Thyroid gland (tissue), 4 donors: ENCODE measurements around the gene HS6ST2. TPM values are rescaled to one million over a fixed set of nuclear protein-coding genes. Genes with fewer than 3 reads are reported as not detected.

ENCODE experiments used
- DNase-seq, 2 donors: peaks; one replicate each; pipeline ENCODE4 v3.0.0-alpha.2; 2019
- H3K27ac ChIP-seq, 3 donors: fragments of 200-600 bp; sonication (generic); 1 replicate in 2 of 3; 2 replicates in 1 of 3; pipeline ENCODE4 v1.5.1; 2016 to 2019; ENCODE audit warnings: mild to moderate bottlenecking in 1 of 3, moderate library complexity in 1 of 3
- H3K27me3 ChIP-seq: fragments of 200-600 bp; sonication (generic); one replicate; pipeline ENCODE4 v1.5.1; 2019
- H3K36me3 ChIP-seq, 2 donors: fragments of 200-600 bp; sonication (generic); one replicate each; pipeline ENCODE4 v1.5.1; 2016 to 2019
- H3K4me1 ChIP-seq, 2 donors: fragments of 200-600 bp; sonication (generic); one replicate each; pipeline ENCODE4 v1.5.1; 2017 to 2019
- H3K4me3 ChIP-seq, 3 donors: fragments of 200-600 bp; sonication (generic); replicated peaks in 1 of 3; 1 replicate in 2 of 3; 2 replicates in 1 of 3; pipeline ENCODE4 v1.5.1; 2016; ENCODE audit warnings: mild to moderate bottlenecking in 1 of 3
- H3K9me3 ChIP-seq: fragments of 200-600 bp; sonication (generic); one replicate; pipeline ENCODE4 v1.5.1; 2017
- CTCF ChIP-seq, 6 experiments: fragments of 200-600 bp in 3 of 6; fragments of 450-650 bp in 3 of 6; sonication (generic) in 3 of 6; IDR thresholded peaks; one replicate each; pipeline ENCODE4 v1.5.1; 2016 to 2019; ENCODE audit warnings: antibody characterized with exemption in 6 of 6, mild to moderate bottlenecking in 2 of 6, inconsistent platforms in 1 of 6, moderate library complexity in 1 of 6
- POLR2A ChIP-seq, 2 donors: fragments of 450-650 bp; IDR thresholded peaks; one replicate each; pipeline ENCODE4 v1.6.1; 2017; ENCODE audit warnings: antibody characterized with exemption in 2 of 2, mild to moderate bottlenecking in 2 of 2, moderate library complexity in 1 of 2
- WGBS, 2 donors: methylation state at CpG; one replicate each; pipeline ENCODE4 v1.1.5; 2017; 5-methylcytosine and 5-hydroxymethylcytosine counted together
- intact Hi-C: fragments of 100-400 bp; cut with DNase I; formaldehyde crosslinking; loops from one replicate; pipeline ENCODE4 v1.15.1; 2023
- total RNA-seq, 4 donors: library from RNA; depleted of rRNA; stranded (reverse); fragments of >200 nt; gene quantifications; one replicate each; pipeline ENCODE4 v1.2.3, GENCODE V29; 2016

The HS6ST2 gene
- total RNA-seq, 4 donors from 2014 or later = 0.11 to 0.78 (median 0.38) TPM; not detected in 1

DNA sequence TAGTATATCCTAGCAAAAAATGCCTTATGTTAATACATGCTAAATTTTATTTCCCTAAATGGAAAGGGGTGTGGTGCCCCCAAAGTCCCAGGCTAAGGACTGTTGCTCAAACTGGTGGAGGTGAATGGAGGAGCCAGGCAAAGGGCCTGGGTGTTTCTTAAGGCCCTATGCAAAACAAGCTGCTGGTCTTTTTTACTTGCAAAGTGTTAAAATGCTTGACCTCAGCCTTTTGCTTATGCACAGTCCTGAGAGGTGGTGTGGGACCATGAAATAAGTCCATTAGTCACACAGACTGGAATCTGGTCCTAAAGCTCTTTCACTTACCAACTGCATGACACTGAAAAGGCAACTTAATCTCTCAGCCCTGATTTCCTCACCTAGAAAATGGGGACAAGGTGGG is 246.1 kb downstream of the HS6ST2 start:
- no peak for DNase-seq
- H3K36me3 ChIP-seq = no peaks in the 10 kb centered on the region
- H3K27me3 ChIP-seq = no peaks in the 10 kb centered on the region
- H3K27ac ChIP-seq = no peak overlapping the region
- TF ChIP-seq POLR2A (IDR thresholded peaks at IDR 0.05) (no peak), CTCF (IDR thresholded peaks at IDR 0.05) (no peak)
- no peak overlapping the region for H3K4me3 ChIP-seq
- intact Hi-C loops = no loop called here
- H3K9me3 ChIP-seq = no peaks in the 10 kb centered on the region
- H3K4me1 ChIP-seq = no peaks in the 10 kb centered on the region

DNA sequence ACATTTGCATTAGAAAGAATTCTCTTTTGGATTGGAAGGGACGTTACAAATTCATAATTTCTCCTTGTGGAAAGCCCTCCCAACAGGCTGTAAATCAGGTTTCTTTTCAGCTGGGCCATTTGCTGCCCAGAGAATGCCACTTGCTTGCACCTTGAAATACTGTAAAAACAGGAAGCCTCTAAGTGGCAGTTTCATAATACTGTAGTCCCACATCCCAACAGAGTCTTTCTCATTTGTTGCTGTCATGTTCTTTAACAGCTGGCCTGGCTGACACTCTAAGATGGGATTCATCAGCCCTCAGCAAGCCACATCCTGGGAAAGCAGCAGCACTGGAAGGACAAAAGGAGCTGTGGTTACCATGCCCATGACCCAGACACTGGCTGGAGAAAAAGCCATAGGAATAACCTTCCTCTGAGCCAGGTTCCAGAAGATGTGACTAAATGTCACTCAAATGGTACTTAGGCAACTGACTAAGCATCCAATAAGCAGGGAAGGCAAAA is 247.7 kb downstream of the HS6ST2 start:
- no peaks in the 10 kb centered on the region for H3K4me1 ChIP-seq
- no peaks in the 10 kb centered on the region for H3K36me3 ChIP-seq
- no peak overlapping the region for H3K4me3 ChIP-seq
- 29 to 50% methylated on average over 1 of the region's 1 CpG for WGBS, 2 donors
- no peak for TF ChIP-seq CTCF (IDR thresholded peaks at IDR 0.05)
- TF ChIP-seq POLR2A (IDR thresholded peaks at IDR 0.05) = no peak
- DNase-seq = no peak
- no peak overlapping the region for H3K27ac ChIP-seq
- H3K27me3 ChIP-seq = no peaks in the 10 kb centered on the region
- intact Hi-C loops = no loop called here
- H3K9me3 ChIP-seq = no peaks in the 10 kb centered on the region

DNA sequence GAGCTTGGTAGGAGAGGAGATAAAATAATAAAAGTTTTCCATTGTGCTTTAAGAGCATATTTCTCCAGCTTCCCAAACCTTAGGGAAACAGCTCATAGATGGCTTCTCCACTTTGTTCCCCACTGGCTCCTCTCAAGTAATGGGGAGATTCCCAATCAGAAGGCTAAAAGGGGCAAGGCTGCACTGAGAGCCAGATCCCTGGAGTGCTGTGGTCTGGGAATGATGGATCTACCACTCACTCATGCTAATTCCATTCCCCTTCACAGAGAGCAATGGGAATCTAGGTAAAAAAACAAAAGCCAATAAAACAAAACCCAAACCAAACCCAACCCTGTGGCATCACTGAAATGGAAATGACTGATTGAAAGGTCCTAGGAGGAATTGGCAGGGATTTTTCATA is 249.9 kb downstream of the HS6ST2 start:
- no peaks in the 10 kb centered on the region for H3K9me3 ChIP-seq
- no peaks in the 10 kb centered on the region for H3K36me3 ChIP-seq
- TF ChIP-seq POLR2A (IDR thresholded peaks at IDR 0.05) (no peak), CTCF (IDR thresholded peaks at IDR 0.05) (no peak)
- no peak overlapping the region for H3K27ac ChIP-seq
- H3K4me3 ChIP-seq = no peak overlapping the region
- no peak for DNase-seq
- H3K4me1 ChIP-seq = no peaks in the 10 kb centered on the region
- H3K27me3 ChIP-seq = peaks cover 5% of the 10 kb centered on the region
- intact Hi-C loops = no loop called here

DNA sequence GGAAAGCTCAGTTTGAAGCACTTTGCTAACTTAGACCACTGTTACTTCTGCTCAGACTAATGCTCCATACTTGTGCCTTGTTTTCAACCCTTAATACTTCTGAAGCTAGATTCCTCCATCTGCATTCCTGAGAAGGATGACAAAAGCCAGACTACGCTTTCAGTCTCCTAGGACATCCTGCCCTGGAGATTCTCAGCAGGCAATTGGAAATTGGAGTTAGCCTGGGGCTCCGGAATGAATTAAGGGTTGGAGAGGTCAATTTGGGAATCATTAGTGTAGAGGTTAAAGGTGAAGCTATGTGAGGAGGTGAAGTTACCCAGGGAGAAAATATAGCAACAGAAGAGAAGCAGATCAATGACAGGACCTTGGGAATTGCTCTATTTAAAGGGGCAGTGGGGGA is 253.7 kb downstream of the HS6ST2 start:
- 69 to 73% methylated on average over 2 of the region's 2 CpGs for WGBS, 2 donors
- Histone ChIP-seq H3K36me3 (no peaks in the 10 kb centered on the region), H3K27ac (no peak overlapping the region), H3K27me3 (peaks cover 5% of the 10 kb centered on the region), H3K9me3 (no peaks in the 10 kb centered on the region), H3K4me3 (no peak overlapping the region), H3K4me1 (no peaks in the 10 kb centered on the region)
- intact Hi-C loops = no loop called here
- TF ChIP-seq POLR2A (IDR thresholded peaks at IDR 0.05) (no peak), CTCF (IDR thresholded peaks at IDR 0.05) (no peak)
- no peak for DNase-seq

GRCh38 chrX:132694382-132694781 is 264.0 kb downstream of the HS6ST2 start:
- Histone ChIP-seq H3K4me3 (no peak overlapping the region), H3K27ac (no peak overlapping the region), H3K36me3 (no peaks in the 10 kb centered on the region), H3K27me3 (no peaks in the 10 kb centered on the region), H3K9me3 (no peaks in the 10 kb centered on the region), H3K4me1 (no peaks in the 10 kb centered on the region)
- no peak for TF ChIP-seq POLR2A (IDR thresholded peaks at IDR 0.05)
- TF ChIP-seq CTCF (IDR thresholded peaks at IDR 0.05) = no peak
- 88 to 90% methylated on average over 3 of the region's 3 CpGs for WGBS, 2 donors
- intact Hi-C loops = no loop called here
- no peak for DNase-seq
